Right kidney (tissue), 1 donor: ENCODE data around the gene IFNA17.
"Not testable (repeated sequence)": the region's sequence is repeated elsewhere in the genome, so short reads cannot be mapped to it uniquely, and the experiment has no call there.

Experiments
- DNase-seq: peaks from one replicate; pipeline ENCODE4 v3.0.0-alpha.2; 2016

IFNA17 gene

GRCh38 chr9:21210782-21211181, 17.2 kb downstream of the IFNA17 start:
- not testable (repeated sequence) for DNase-seq

GRCh38 chr9:21210311-21210710, 17.7 kb downstream of the IFNA17 start:
- DNase-seq, result no peak

- DNase-seq, result not testable (repeated sequence)
Observed at GRCh38 chr9:21207043-21207442, 21.0 kb downstream of the IFNA17 start, which contains the start of gene IFNA10. TSS of gene IFNA10 (minus strand) at chr9:21207143. CDS start at chr9:21207097, 46 bp downstream.

- DNase-seq, result no peak
Observed at GRCh38 chr9:21205204-21205603, 22.8 kb downstream of the IFNA17 start.

GRCh38 chr9:21202105-21202504, 25.9 kb downstream of the IFNA17 start, which contains the start of gene IFNA7:
TSS of gene IFNA7 (minus strand) at chr9:21202205. CDS start at chr9:21202165, 40 bp downstream.
- DNase-seq, result not testable (repeated sequence)

- peak; percentile 2 for DNase-seq
Observed at GRCh38 chr9:21194867-21195776, 32.9 kb downstream of the IFNA17 start.

GRCh38 chr9:21187487-21187886, 40.5 kb downstream of the IFNA17 start, which contains the start of gene IFNA4:
TSS of gene IFNA4 (minus strand) at chr9:21187587. CDS start at chr9:21187531, 56 bp downstream.
- not testable (repeated sequence) for DNase-seq

- DNase-seq, result not testable (repeated sequence)
Observed at GRCh38 chr9:21182810-21183736, 44.9 kb downstream of the IFNA17 start.
